GM18868 (cell line): ENCODE measurements around the gene PAPPA.

Experiments
- ATAC-seq: cut with Tn5 transposase; IDR thresholded peaks from one replicate; pipeline ENCODE4 v1.9.1; 2021; ENCODE audit warnings: mild to moderate bottlenecking, moderate library complexity; ENCODE audit not compliant: unreplicated experiment

The PAPPA gene

DNA sequence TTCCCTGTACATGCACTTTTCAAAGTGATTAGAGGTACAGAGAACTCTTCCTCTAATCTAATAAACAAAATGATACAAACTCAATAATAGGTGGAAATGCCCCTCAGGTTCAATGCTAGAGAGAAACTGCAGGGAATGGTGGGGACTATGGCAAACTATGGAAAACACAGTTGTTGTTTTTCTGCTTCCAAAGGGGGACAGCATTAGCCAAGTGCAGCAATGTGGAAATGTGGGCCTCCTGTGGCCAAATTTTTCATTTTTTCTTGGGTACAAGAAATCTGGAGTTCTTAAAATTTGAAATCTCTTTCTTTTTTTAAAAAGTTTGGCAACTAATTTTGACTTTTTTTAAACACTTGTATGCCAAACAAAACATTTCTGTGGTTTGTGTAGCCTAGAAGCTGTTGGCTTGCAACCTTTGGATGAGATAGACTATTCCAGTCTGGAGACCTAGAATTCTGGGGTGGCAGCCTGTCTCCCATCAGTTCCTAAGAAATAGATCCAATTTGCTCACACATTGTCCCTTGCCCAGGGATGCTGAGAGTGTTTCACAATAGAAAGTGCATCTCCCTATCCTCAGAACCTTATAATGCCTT is 218.6 kb downstream of the PAPPA start:
- ATAC-seq, result no peak

DNA sequence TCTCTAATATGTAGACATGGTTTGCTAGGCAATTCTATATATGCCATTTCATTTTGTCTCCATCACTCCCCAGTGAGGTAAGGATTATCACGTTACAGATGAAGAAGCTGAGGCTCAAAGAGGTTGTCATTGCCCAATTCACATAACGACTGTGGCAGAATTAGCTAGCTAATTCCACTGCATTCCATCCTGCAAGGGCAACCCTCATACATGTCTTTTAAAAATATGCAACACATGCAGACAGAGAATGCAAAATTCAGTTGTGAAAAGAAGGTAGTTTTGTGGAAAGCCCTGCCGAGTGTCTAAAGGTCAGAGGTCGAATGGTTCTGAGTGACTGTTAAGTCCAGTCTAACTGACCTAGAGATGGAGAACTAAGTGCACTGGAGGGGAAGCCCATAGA is 219.2 kb downstream of the PAPPA start:
- no peak for ATAC-seq

DNA sequence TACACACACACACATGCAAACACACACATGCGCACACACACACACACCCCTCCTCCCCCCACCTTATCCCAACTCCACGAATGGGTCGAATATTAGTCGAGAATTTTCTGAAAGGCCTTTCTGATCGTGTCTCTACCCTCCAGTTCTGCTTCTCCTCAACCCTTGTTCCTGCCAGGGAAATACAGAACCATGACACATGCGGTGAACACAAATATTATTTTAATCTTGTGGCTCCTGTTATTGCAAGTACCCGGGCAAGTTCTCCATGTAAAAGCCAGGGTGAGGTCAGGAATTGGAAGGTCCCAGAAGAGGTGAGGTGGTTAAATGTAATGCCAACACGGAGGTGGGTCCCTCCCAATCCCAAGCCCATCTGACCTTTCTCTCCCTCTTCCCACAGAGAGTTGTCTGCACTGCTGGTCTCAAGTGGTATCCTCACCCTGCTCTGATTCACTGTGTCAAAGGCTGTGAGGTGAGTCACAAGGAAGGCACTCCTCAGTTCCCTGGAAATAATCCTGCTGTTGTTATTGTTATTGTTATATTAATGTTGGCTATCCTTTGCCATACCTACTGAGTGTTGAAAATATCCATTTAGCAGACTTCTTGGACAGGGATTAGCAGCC is 223.7 kb downstream of the PAPPA start:
- no peak for ATAC-seq

DNA sequence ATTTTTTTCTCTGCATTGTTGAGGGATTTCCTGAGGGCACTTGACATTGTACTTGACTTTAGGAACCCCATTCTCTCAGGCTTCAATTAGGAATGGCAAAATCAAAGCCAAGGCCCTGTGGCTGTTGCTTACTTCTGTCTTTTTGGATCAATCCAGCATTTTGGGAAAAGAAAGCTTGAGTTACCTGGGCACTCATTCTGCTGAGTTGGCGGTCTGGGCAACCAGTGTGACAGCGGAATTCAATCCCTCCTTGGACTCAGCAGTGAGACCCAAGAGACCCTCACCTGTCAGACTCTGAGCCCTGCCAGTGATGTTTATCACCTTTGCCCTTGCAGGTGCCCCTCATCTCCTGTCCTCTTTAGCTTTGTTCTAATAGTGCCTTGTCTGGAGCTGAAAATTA is 225.3 kb downstream of the PAPPA start:
- ATAC-seq, result no peak

DNA sequence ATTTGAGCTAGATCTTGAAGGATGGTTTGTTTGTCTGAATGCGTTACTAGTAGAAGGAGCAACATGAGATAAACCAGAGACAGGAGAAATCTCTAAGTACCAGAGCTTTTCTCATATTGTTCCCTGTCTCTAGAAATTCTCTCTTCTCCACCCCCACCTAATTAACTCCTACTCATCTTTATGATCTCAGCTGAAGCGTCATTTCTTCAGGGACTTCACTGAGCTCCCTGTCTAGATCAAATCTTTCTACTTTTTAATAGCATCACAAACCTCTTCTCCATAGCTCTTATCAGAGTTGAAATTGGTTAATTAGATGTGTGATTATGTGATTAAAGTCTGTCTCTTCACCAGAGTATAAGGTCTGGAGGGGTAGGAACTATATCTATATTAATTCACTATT is 226.2 kb downstream of the PAPPA start:
- ATAC-seq, result no peak

DNA sequence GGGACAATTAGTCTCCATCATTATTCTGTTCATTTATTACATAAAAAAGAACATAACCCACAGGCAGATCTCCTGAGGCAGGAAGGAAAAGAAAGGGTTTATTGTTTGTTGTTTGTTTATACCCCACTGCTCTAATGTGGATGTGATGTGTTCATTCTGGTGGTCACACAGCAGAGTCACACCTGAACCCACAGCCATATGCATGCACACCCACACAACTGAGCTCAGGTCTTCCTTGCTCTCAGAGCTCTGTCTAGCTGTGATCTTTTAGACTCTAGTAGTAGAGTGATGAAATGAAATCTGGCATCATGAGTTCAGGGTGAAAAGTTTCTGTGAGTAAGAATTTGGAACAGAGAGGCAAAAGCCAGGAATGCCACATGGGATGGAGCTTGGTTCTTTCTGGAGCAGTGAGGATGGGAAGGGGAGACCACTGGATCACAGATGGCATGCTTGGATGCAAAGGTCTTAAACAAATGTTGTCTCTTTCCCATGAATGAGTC is 227.0 kb downstream of the PAPPA start:
- ATAC-seq, result no peak

DNA sequence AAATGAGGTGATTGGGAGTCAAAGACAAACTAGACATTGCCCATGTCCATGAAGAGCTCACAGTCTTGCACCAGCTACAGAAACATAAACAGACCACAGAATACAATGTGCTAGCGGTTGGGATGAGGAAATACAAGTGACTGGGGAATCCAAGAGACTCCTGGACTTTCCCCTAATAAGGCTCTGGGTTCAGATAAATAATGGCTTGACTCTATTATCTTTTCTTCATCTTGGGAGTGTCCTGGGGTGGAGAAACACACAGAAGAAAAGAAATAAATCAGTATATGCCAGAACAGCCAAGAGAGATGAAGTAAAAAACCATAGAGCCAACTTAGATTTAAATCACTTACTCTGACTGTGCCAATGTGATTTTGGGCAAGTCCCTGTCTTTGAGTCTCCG is 227.8 kb downstream of the PAPPA start:
- ATAC-seq, result no peak

DNA sequence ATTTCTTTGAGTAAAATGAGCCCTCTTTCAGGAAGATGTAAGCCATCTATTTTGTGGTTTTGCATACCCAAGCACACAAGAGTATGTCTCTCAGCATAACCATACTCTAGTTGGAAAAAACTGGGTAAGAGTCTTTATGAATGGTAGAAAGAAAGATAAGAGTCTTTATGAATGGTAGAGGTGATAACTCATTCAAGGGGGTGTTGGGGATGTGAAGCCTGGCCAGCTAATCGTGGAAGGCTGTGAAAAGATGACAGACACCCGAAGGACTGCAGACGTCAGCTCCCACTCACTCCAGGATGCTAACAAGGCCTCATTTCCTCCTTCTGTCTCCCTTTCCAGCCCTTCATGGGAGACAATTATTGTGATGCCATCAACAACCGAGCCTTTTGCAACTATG is 228.5 kb downstream of the PAPPA start:
- no peak for ATAC-seq

DNA sequence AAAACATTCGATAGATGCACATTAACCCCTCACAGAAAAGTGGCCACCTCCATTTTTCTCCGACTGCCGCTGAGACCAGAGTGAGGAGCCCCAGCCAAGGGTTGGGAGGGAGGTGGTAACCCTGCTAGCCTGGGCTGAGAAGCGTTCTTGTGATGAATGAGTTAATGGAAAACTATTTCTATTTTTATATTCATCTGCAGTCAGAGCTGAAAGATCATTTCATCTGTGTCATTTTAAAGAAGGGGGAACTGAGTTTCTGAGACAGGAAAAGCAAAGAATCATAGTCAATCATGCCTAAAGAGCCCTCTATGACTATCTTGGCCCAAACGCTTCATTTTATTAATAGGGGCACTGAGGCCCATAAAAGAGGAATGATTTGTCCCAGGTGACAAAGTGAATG is 229.5 kb downstream of the PAPPA start:
- no peak for ATAC-seq

DNA sequence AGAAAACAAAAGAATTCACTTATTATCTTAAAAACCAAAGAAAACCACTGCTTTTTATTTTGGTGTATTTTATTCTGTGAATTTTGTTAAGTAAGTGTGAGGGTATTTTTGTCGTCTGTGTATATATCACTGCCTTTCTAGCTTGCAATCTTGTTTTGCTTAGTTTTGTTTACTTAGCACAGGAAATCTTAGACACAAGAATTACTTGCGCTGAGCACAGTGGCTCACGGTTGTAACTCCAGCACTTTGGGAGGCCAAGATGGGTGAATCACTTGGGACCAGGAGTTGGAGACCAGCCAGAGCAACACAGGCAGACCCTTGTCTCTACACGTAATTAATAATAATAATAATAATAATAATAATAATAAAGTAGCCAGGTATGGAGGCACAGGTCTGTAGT is 230.3 kb downstream of the PAPPA start:
- ATAC-seq, result no peak

DNA sequence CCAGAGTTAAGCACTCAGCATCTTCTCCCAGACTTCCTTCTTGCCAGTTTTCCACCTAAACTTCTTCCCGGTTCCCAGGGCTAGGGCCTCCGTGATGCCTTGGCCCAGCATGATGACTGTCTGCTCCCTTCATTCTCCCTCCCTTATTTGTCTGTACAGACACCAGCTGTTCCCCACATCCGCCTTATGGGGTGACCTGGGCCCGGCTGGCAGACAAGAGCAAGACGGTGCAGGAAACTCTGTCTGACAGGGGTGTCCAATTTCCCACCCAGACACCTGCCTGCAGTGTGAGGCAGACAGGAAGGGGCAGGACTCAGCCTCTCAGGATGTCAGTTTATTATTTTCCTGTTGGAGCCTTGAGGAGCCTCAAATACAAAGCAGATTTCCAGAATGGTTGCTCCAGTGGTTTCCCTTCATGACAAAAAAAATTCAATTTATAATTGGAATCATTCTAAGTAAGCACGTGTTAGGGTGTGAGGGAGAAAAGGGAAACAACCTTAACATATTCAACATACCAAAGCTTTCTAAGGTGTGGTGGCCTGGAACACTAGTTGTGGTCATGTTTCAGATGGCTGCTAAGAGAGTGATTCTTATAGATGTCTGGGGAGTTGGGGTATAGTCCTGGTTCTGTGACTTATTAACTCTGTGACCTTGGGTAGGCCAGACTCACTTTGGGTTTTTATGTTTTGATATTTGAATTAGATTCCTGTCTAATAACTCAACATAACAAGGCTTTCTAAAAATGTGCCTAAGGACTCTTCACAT is 234.5 kb downstream of the PAPPA start:
- no peak for ATAC-seq

DNA sequence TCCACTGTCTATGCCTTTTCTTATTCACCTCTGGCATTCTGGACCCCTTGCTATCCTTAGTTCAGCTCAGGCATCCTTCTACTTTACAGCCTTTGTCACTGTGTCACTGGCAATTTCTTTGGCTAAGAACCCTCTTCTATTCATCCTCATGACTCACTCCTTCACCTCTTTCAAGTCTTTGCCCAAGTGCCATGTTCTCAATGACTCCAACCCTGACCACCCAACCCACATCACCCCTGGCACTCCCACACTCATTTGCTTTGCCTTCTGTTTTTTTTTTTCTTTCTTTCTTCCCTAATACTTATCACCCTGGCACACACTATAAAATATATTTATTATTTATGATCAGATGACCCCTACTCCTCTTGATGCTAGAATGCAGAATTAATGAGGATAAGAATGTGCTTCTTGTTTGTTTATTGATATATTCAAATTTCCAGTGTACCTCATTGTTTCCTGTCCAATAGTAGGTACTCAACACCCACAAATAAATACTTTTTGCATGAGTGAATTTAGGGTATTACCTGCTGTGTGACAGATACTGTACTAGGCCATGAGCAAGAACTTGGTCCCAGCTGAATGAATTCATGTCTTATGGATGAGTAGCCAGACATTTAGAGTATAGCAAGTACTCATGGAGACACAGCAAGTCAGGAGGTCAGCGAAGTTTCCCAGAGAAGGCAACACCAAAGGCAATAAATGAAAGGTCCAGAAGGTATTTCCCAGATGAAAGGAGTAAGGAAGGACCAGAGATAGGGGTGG is 236.1 kb downstream of the PAPPA start:
- no peak for ATAC-seq

DNA sequence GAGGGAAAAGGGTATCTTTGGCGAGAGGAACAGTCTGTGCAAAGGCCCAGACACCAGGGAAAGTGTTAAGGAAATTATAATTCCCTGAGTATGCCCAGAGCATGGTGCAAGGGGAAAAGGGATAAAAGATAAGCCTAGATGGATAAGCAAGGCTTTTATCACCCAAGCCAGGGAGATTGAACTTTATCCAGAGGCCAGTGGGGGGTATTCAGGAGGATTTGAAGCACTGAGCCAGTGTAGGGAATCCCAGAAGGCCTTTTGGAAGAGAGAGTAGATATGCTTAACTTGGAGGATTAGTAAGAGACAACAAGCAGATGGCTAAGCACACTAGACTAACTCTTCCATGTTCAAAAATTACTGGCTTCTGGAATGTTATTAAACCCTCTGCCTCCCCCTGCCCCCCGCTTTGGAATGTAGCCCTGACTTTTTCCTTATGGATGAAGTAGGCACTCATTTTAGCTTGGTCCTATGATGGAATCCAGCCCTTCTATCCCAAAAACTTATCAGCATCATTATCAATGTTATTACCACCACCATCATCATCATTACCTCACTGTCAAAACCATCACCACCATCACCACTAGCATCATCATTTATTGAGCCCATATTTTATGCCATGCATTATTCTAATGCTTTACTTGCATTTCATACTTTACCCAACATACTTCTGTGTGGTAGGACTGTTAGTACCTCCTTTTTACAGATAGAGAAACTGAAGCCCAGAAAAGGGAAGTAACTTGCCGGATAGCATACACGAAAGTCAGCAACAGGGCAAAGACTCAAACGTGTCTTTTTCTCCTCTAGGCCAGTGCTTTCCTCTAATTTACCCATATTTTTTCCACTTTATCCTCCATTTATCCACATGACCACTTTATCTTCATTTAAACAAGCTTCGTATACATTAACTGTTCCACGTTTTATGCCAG is 237.0 kb downstream of the PAPPA start:
- peak; percentile 90 for ATAC-seq

DNA sequence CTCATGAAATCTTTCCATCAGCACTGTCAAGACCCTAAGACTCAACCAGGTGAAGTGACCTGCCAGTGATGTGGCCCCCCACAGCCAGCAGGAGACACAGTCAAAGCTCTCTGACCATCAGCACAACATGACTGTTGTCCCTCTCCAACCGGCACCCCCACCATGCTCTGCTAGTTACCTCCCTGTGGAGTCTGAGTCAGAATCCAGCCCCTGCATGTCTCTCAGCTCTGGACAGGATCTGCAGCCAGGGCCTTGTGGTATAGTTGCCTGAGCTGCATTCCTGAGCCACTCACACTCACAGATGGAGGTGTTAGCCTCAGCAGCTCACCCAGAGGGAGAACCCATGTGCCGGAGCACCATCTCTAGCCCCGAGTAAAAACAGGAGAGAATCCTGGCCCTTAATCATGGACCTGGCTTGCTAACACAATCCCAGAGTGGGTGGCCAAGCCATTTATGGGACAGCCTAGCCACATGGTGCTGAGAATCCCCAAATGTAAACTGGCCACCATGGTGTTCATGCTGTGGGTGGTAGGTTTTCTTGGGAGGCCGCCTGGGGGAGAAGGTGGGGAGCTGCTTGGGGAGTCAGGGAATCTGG is 237.8 kb downstream of the PAPPA start:
- peak; percentile 12 for ATAC-seq

DNA sequence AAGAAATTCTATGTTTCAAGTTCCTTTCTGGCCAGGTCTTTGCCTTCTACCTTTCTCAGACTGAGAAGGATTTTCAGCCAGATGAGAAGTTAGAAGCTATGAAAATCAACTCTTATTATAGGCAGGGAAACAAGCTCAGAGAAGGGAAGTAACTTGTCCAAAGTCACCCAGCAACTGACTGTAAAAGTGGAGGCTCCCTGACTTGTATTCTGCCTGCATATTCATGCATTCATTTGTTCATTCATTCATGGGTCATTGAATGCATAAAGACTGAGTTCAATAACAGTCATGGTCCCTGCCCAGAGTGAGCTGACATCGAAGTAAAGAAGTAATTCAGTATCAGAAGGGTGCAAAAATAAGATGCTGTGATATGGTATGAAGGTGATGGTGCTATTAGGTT is 239.6 kb downstream of the PAPPA start:
- ATAC-seq, result no peak

DNA sequence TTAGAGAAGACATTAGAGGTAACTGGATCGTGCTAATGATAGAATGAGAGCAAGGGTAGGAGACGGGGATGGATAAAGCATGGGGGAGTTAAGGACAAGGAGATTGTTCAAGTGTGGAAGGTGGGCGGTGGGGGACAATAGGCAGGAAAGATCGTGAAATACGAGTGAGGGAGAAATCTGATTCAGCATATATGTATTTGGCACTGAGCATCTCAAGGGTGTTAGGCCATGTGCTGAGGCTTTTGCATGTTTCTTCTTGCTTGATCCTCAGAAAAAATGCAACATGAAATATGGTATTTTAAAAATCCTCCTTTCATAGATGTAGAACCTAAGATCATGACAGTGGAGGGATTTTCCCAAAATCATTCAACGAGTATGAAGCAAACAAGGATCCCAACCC is 240.5 kb downstream of the PAPPA start:
- no peak for ATAC-seq

DNA sequence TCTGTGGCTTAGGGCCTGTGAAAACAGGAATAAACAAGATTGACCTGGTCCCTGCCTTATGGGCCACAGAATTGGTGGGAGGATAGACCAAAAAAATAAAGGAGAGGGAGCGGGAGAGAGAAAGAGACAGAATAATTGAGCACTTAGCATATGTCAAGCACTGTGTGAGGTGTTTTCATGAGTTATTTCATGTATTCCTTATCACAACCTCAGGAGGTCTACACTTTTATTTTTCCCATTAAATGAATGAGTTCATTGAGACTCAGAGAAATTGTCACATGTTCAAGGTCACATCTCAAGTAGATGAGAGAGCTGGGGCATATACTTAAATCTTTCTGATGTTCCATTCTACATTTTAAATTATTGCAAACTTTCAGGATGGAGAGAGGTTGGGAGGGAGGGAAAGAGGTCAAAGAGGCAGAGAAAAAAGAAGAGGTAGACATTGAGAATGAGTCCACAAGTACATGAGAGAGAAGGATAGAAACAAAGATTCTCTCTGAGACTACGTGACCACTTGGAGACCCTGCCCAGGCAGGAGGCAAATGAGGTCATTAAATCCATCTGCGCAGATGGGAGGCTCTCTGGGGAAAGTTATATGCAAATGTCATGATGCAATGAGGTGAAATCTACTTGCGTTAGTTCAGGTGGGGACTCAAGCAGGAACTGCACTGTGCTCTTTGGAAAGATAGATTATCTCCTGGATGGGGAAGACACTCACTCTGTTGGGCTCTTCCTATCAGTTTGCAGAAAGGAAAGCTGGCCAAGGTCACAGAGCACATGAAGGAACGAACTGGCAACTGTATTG is 241.5 kb downstream of the PAPPA start:
- no peak for ATAC-seq

DNA sequence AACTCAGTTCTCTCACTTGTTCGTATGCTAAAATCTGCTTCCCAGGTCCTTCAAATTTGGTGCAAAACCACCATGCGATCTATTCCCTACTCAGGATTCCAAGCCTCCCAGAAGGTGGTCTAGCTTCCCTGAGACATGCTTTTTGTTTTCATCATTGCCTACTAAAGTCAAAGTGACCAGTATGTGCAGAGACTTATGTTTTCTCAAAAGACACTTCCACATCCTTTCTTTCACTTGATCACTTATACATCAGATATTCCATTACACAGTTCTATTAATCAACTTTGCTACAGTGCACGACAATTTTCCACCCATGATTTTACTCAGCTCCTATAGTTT is 242.1 kb downstream of the PAPPA start:
- no peak for ATAC-seq

DNA sequence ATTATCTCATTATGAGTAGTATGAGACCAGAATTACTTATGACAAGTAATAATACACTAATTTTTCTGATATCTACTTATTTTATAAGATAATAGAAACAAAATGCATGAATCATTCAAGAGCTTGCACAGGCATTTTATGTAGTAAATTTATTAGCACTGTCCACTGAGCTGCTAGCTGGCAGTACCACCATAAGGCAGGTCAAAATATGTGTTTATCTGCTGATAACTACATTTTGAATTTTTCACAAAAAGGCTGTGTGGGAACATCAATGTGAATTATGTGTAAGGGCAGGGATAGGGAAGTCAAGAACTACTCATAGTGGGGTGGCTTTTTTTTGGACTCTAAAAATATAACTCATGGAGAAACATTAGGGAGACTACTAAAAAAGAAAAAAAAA is 249.6 kb downstream of the PAPPA start:
- no peak for ATAC-seq
